ENCODE measurements around the gene VSIG4. TPM values are rescaled to one million over a fixed set of nuclear protein-coding genes. Genes with fewer than 3 reads are reported as not detected.

Gene VSIG4
- total RNA-seq, 1 donor: 0.72 TPM

DNA sequence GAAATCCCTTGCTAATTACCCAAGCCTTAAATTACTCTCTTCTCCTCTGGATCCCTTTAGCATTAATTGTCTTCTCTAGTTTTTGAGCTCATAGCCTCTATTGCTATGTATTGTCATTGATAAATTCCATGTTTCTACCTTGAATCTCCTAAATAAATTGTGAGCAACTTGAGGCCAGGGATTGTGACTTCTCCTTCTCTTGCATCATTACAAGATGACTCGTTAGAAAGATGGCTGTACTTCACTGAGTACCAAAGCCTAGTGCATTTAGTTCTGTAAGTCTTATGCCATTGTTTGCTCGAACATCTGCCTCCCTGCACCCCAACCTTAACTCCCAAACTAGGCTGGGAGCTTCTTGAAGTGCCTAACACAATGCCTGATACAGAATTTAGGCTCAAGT, 15.3 kb downstream of the VSIG4 start:
- Histone ChIP-seq H3K79me2 (ENCODE audit: insufficient read depth, low read length) (no peaks in the 10 kb centered on the region), H3K4me3 (ENCODE audit: insufficient read depth, low read length) (no peak overlapping the region), H3K4me1 (ENCODE audit: insufficient read depth, low read length) (no peaks in the 10 kb centered on the region), H3K36me3 (ENCODE audit: insufficient read depth, low read length) (no peaks in the 10 kb centered on the region), H3K27me3 (ENCODE audit: insufficient read depth, low read length) (peaks cover 2% of the 10 kb centered on the region), H4K20me1 (ENCODE audit: insufficient read depth, low read length) (no peaks in the 10 kb centered on the region), H3K9me3 (ENCODE audit: low read depth, low read length) (no peaks in the 10 kb centered on the region), H2AFZ (ENCODE audit: low read length) (no peak overlapping the region), H3K4me2 (ENCODE audit: insufficient read depth, low read length) (no peak overlapping the region), H3K27ac (ENCODE audit: low read depth, low read length) (no peak overlapping the region)
- TF ChIP-seq, protein P1, sequence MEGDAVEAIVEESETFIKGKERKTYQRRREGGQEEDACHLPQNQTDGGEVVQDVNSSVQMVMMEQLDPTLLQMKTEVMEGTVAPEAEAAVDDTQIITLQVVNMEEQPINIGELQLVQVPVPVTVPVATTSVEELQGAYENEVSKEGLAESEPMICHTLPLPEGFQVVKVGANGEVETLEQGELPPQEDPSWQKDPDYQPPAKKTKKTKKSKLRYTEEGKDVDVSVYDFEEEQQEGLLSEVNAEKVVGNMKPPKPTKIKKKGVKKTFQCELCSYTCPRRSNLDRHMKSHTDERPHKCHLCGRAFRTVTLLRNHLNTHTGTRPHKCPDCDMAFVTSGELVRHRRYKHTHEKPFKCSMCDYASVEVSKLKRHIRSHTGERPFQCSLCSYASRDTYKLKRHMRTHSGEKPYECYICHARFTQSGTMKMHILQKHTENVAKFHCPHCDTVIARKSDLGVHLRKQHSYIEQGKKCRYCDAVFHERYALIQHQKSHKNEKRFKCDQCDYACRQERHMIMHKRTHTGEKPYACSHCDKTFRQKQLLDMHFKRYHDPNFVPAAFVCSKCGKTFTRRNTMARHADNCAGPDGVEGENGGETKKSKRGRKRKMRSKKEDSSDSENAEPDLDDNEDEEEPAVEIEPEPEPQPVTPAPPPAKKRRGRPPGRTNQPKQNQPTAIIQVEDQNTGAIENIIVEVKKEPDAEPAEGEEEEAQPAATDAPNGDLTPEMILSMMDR (IDR thresholded peaks at IDR 0.05; ENCODE audit: extremely low read depth, low read depth, low read length): no peak
- DNase-seq (ENCODE audit: insufficient read length, low spot score, missing footprints): no peak

DNA sequence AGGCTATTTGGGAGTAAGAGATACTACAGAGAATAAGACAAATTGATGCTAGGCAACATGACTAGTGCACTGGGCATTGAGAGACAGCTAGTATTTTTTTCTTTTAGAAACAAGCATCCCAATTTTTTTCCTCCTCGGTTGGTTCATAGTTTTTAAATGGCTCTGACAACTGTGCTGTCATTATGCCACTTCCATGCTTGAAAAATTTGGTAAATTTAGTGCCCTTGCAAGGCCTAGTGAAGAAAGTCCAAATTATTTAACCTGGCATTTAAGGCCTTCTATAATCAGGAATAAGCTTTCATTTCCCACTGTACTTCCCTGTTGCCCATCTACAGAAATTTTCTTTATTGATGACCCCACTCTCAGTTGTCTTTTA, 15.8 kb downstream of the VSIG4 start:
- Histone ChIP-seq H3K27me3 (ENCODE audit: insufficient read depth, low read length) (no peaks in the 10 kb centered on the region), H4K20me1 (ENCODE audit: insufficient read depth, low read length) (no peaks in the 10 kb centered on the region), H3K4me3 (ENCODE audit: insufficient read depth, low read length) (no peak overlapping the region), H3K9me3 (ENCODE audit: low read depth, low read length) (no peaks in the 10 kb centered on the region), H3K36me3 (ENCODE audit: insufficient read depth, low read length) (no peaks in the 10 kb centered on the region), H2AFZ (ENCODE audit: low read length) (no peak overlapping the region), H3K79me2 (ENCODE audit: insufficient read depth, low read length) (no peaks in the 10 kb centered on the region), H3K27ac (ENCODE audit: low read depth, low read length) (no peak overlapping the region), H3K4me1 (ENCODE audit: insufficient read depth, low read length) (no peaks in the 10 kb centered on the region), H3K4me2 (ENCODE audit: insufficient read depth, low read length) (no peak overlapping the region)
- DNase-seq (ENCODE audit: insufficient read length, low spot score, missing footprints): no peak
- TF ChIP-seq, protein P1 (IDR thresholded peaks at IDR 0.05; ENCODE audit: extremely low read depth, low read depth, low read length): no peak

DNA sequence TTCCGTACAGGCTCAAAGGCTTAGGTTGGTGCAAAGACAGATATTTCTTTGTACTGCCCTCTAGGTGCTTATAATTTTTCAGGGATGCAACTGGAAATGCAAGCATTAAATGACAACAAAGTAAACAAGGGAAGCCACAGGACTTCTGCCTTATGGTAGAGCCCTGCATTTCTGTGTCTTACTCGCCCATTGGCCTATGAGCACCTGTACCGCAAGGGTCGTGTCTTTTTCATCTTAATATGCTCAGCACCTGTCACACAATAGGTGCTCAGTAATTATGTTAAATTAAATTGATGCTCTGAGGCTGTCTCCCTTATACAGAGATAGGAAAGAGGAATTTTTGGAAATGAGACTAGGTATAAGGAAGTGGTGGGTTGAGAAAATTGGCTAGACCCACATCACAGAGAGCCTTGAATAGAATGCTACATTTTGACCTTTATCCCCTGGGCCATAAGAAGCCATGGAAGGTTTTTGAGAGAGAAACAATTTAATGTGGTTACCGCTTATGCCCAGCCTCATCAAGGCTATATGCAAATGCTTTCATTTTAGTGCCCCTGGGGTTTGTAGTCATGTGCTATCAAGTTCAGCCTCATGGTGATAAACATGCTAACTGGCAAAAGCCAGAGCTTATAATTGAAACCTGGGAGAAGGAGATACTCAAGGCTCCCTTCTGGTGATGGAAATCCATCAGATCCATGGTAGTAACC, 16.3 kb downstream of the VSIG4 start:
- TF ChIP-seq, protein P1 (IDR thresholded peaks at IDR 0.05; ENCODE audit: extremely low read depth, low read depth, low read length): no peak
- H3K9me3 ChIP-seq (ENCODE audit: low read depth, low read length): no peaks in the 10 kb centered on the region

DNA sequence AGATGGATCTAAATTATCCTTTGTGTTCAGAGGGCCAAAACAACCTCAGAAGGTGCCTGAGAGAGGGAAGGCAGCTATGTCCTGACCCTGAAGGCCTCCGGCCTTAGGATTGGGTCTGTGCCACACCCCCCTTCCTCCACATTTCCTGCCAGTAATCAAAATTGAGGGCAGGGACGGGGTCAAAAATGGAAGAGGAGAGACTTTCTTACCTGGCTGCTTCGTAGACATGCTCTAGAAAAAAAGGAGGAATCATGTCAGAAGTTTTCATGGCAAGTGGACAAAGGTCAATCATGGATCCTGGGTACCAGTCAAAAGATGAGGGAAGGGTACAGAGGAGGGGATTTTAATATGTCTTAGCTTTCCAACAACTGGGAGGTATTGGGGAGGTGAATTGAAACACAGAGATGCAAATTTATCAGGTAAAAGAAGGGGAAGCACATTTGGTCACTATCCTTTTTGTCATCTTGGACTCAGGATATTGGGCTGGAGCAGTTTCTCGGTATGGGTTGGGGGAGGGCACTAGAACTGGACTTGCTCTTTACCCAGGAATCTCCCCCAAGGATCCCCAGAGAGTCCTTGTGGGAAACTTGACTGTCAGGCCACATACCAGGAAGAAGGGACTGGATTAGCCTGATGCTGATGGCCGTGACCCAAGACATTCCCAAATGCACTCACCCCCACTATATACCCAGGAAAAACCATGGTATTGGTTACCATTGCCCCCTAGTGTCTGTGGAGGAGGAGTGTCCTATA, 17.1 kb downstream of the VSIG4 start:
- Histone ChIP-seq H2AFZ (ENCODE audit: low read length) (no peak overlapping the region), H3K4me2 (ENCODE audit: insufficient read depth, low read length) (no peak overlapping the region), H3K36me3 (ENCODE audit: insufficient read depth, low read length) (no peaks in the 10 kb centered on the region), H3K27ac (ENCODE audit: low read depth, low read length) (no peak overlapping the region), H3K79me2 (ENCODE audit: insufficient read depth, low read length) (no peaks in the 10 kb centered on the region), H3K4me1 (ENCODE audit: insufficient read depth, low read length) (no peaks in the 10 kb centered on the region), H3K9me3 (ENCODE audit: low read depth, low read length) (no peaks in the 10 kb centered on the region), H4K20me1 (ENCODE audit: insufficient read depth, low read length) (no peaks in the 10 kb centered on the region), H3K27me3 (ENCODE audit: insufficient read depth, low read length) (no peaks in the 10 kb centered on the region), H3K4me3 (ENCODE audit: insufficient read depth, low read length) (no peak overlapping the region)
- DNase-seq (ENCODE audit: insufficient read length, low spot score, missing footprints): no peak
- TF ChIP-seq, protein P1 (IDR thresholded peaks at IDR 0.05; ENCODE audit: extremely low read depth, low read depth, low read length): peak; percentile 18

More for the DNA sequence above, 16.3 kb downstream of the VSIG4 start:
- Histone ChIP-seq H3K36me3 (ENCODE audit: insufficient read depth, low read length) (no peaks in the 10 kb centered on the region), H3K4me3 (ENCODE audit: insufficient read depth, low read length) (no peak overlapping the region), H3K4me2 (ENCODE audit: insufficient read depth, low read length) (no peak overlapping the region), H4K20me1 (ENCODE audit: insufficient read depth, low read length) (no peaks in the 10 kb centered on the region), H3K4me1 (ENCODE audit: insufficient read depth, low read length) (no peaks in the 10 kb centered on the region), H3K27ac (ENCODE audit: low read depth, low read length) (no peak overlapping the region), H3K79me2 (ENCODE audit: insufficient read depth, low read length) (no peaks in the 10 kb centered on the region), H3K27me3 (ENCODE audit: insufficient read depth, low read length) (no peaks in the 10 kb centered on the region), H2AFZ (ENCODE audit: low read length) (no peak overlapping the region)
- no peak for DNase-seq (ENCODE audit: insufficient read length, low spot score, missing footprints)

All from osteoblast (primary cell).